HG03139 (cell line): ENCODE measurements around the gene POGLUT3.

ENCODE experiments used
- ATAC-seq: cut with Tn5 transposase; IDR thresholded peaks from one replicate; pipeline ENCODE4 v1.9.1; 2021; ENCODE audit not compliant: unreplicated experiment

The POGLUT3 gene

DNA sequence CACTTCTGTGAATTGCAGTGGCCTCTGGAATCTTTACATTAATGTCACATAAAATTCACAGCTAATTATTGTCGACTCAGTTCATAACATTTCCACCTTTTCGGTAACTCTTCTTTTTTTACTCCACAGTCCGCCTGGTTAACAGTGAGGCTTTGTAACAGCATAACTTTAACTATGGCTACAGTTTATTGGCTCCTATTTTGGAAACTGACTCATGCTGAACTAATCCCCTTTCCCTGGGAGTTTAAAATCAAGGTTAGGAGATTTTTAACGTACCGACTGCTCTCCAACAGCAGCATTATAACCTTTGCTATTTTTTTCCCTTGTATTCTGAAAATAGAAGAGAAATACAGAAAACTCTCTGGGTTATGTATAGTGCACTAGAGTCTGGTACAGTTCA, 3.2 kb upstream of the POGLUT3 start:
- no peak for ATAC-seq

DNA sequence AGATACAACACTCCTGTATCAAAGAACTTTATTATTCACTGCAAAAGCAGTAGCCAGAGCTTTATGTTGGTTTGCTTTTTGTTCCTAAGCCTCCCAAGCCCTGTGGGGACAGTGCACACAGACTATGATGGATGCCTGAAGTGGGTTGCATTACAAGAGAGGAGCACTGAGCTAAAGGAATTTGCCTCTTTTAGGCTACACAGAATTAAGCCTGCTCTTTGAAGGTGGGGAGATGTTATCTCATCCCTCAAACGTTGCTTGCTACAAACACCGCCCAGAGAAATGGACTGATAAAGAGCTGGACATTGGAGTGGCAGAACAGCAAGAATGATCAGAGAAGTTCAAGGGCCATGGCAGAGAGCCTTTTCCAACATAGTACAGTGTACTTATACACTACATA, 2.5 kb upstream of the POGLUT3 start:
- no peak for ATAC-seq

DNA sequence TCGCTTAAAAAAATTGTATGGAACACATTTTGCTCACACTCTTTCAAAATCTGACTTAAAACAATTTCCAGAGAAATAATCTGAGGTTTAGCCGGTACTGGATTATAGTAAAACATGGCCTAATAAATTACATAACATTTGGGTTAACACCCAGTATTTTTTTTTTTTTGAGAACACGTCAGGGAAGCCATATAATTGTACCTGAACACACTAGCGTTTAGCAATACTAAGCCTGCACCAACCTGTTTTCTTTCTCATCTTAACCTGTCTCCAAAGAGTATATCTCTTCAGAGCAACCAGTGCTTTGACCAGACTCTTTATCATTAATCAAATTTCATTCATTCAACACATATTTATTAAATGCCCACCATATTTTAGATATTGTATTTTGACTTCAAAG, 2.0 kb upstream of the POGLUT3 start:
- ATAC-seq, result no peak

DNA sequence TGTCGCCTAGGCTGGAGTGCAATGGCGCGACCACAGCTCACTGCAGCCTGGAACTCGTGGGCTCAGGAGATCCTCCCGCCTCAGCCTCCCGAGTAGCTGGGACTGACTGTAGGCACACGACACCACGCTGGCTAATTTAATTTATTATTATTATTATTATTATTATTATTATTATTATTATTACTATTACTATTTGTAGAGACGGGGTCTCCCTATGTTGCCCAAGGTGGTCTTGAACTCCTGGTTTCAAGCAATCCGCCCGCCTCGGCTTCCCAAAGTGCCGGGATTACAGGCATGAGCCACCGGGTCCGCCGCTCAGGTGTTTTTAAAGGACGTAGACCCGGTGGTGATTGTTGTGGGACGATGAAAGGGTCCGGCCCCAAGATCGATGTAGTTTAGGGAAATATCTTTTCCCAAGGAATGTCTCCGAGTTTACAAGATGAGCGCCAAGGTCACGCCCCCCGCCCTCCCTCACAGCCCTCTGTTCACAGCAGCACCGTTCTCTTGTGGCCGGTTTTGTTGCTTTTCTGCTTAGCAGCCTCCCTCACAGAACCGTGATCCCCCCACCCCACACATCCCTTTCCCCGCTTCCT, 728 bp upstream of the POGLUT3 start:
- ATAC-seq, result no peak

DNA sequence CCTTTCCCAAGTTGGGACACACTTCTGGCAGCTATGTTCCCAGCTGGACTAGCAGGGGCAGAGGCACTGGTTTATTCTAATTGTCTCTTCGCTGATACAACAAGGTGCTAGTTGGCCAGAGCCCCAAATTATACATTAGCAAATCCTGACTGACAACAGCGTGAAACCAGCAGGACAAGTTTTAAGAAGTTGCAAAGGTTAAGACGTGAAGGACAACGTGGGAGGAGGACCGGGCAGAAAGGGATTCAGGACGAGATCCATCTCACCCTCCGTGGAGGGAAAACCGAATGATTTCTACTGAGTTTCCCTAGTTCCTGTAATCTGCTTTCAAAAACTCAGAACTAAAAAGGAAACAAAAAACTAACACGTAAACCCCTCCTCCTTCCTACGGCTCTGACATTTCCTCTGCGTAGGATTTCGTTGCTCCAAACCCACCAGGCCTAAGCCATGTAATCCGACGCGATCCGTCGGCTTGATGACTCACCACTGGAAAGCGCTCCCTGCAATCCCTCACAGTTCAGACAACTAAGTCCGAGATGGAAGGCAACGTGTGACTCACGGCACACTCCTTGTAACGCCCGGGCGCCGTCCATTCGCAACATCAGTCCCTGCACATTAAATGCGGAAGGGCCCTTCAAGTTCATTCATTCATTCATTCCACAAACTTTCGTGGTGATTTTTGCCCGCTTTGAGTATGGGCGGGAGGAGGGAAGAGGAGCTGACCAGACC, 703 bp downstream of the POGLUT3 start:
- peak; percentile 46 for ATAC-seq

DNA sequence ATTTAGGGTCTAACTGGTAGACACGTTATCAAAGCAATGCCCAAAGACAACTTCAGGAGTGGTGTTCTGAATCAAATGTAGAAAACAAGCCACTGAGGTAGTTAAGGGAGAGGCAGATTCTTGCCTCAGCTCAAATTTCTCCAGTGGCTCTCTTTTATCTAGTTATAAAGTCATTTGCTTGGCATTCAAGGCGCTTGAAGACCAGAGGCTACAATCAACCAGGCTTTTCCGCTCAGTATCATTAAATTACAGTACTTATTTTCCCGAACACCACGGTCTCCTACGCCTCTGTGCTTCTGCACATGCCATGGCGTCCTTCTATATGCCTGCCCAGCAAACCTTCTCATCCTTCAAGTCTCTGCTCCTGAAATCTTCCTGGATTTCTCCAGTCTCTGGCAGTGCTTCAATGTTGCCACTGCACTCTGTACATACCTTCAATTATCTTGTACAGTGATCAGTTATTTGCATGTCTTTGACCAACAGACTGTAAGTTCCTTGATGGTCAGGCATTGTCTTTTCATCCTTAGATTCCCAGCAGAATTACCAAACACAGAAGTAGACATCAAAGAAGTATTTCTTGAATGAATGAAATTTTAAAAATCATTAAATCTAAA, 1.4 kb downstream of the POGLUT3 start:
- no peak for ATAC-seq

DNA sequence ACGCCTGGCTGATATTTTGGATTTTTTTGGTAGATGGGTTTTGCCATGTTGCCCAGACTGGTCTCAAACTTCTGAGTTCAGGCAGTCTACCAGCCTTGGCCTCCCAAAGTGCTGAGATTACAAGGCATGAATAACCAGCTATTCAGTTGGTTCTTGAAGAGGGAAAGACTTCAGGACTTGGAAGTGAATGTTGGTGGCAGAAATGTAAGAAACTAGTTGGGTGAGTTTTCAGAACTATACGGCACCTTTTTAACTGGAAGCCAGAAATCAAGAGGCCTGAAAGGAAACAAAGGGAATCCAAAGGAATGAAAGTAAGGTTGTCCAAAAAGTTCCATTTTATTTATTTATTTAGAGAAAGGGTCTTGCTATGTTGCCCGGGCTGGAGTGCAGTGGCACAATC, 2.9 kb downstream of the POGLUT3 start:
- ATAC-seq, result no peak

DNA sequence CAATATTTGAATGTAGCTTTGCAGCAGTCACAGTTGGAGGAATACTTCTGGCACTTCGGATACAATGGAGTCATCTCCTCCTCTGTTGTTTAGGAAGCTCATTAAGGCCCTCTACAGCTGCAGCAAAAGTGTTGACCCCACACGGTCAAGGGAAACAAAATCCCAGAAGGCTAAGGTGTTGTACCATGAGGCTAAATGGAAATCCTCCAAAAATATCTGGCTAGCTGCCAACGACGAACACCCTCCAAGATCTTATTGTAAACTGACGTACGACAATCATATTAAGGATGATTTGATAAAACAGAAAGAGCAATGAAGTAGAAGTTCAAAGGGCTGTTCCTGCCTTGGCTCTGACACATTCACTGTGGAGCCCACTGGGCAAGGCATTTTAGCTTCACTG, 4.0 kb downstream of the POGLUT3 start:
- no peak for ATAC-seq

DNA sequence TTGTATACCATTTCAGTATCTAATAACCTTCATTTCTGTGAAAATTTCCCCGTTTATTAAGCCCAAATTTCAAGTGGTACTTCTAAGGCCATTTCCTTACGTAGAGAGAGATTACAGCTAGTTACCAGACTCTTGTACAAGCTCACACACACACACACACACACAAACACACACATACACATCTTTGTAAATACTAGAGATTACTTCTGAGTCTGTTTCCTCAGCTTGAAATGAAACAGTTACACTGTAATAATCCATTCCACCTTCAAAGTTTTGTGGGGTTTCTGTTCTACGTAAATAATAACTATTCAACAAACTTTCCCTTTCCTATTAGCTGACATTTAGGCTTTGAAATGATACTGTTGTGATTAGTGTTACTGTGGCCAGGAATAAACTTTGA, 6.2 kb downstream of the POGLUT3 start:
- no peak for ATAC-seq

DNA sequence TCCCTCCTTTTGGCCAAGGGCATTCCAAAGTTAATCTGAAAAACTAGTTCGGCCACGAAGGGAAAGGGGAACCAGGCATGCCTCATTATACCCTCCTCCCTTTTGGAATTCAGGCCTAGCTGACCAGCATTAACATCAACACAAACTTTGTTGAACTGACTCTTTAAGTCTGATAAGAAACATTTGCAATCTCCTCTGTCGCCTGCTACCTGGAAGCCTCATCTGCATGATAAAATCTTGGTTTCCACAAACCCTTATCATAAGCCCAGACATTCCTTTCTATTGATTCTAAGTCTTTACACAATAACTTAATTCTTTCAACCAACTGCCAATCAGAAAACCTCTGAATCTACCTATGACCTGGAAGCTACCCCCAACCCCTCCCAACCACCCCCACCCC, 11.4 kb downstream of the POGLUT3 start:
- ATAC-seq, result no peak

DNA sequence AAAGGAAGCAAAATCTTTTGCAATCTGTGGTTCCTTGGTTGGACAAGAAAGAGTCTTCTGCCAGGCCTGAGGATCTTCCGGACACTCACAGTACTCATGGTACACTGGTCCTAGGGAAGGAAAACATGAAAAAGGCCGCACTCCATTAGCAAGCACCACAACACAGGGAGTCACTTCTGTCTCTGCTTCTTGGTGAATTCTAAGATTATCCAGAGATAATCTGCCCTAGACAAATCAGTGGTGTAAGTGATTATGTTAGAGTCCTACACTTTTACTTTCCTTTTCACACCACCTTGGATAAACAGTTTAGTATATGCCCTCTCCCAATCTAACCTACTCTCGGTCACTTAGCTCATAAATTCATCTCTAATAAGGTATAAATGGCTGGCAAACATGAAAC, 11.9 kb downstream of the POGLUT3 start:
- no peak for ATAC-seq

DNA sequence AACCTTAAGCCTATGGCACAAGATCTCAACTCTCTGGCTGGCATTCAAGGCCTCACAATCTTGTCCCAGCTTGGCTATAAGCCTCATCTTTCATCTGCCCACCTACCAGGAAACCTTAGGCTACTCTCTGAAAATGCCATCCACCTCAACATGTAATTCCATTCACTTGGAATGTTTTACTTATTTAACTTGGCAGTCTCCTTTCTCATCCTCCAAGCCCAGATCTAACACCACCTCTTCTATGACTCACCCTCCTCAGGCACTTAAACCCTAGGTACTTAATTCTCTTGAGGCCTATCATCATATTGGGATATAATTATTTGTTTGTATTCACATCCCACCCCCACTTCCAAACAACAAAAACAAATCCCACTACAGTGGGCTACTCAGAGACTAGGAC, 15.0 kb downstream of the POGLUT3 start:
- ATAC-seq, result no peak

DNA sequence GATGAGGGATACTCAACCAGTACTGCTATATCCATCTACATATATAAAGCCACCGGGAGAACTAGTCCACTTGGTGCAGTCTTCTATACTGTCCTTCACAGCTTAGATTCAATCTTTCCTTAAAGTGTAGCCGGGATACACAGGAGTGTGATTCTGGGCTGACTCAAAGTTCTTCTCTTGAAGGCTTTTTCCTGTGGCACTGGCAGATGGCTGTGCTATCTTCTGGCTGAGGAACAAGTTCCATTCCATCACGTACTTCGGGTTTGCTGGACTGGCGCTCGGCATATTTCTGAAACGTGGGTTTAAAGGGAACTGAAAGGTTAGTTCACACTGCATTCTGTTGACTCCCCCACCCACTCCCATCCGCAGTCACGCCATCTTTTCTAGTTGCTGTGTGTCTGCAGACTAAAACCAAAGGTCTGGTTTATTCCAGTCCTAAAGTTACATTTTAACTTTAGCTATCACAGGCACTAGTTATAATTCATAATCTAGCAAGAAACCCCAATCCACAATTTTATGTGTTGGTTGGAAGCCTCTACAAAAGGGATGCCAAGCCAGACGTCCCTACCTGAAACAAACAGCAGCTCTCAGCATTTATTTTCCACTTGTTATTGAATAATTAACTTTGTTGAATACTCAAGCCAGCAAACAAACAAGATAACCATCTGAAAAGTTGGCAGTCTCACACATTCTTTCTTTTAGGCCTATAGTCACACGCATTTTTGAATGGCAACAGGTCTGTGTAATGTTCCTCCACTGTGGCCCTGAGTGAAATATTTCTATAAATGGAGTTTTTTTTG, 23.3 kb downstream of the POGLUT3 start:
- no peak for ATAC-seq

DNA sequence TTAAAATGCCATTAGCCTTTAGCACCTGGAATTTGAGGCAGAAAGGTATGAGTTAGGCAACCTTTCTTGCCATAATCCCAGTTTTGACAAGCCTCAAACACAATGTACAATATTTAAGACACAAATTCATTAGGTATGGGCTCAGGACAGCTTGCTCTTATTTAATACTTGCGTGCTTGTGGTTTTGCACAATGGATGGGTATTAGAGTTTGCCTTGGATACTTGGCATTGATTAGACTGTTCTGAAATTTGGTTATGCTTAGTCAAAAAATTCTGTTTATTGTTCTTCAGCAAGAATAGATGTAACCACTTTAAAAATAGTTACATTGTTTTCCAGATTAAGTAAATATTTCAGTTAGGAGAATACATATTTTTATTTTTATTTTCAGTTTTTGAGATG, 25.5 kb downstream of the POGLUT3 start:
- ATAC-seq, result no peak

DNA sequence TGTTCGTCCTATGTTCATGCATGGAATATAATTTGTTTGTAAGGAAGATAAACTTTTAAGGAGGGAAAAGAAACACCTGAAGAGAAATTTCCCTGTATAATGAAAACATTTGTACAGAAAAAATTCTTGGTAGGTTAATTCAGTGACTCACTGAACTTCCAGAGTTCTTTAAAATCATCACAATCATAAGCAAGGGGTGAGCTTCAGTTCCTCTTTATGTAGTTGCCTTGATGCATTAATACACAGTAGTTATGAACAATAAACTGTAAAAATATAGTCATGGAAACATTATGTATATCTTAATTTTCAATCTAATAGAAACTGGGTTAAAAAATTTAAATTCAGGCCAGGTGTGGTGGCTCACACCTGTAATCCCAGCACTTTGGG, 29.7 kb downstream of the POGLUT3 start:
- no peak for ATAC-seq

DNA sequence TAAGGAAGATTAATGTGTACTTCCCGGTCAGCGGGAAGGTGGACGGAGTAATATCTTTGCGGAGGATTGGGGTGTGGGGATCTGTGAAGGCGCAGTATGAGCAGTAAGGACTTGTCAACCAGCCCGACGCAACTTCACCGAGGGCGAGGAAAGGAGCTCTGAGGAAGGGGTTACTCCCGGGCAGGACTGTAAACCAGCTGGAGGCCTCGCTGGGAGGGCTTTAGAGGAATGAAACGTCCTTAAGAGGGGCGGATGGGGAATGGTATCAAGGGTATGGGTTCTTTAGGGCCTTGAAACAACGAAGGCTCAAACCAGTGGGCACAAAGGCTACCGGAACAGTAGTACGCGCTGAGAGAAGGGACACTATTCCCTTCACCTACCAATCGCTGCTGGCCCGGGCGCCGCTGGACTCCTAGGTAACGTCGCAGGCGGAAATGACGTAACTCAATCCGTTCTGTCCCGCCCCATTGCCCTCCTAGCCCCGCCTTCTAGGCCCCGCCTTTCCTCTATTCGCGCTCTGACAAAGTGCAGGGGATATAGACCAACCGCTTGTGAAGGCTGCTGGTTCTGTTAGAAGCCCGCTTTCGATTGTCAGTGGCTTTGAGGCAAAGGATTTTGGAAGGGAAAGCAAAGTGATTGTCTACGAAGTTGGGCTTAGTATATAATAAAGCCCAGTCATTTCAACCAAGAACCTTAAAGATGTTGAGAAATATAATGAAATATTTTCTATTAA, 30.9 kb downstream of the POGLUT3 start, which contains the start of gene C11orf65:
Gene C11orf65, minus strand, starts transcription at position 439 of the 733 bp plus-strand sequence. CDS start 5,970 bp downstream, outside the sequence.
- ATAC-seq, result peak; percentile 98

DNA sequence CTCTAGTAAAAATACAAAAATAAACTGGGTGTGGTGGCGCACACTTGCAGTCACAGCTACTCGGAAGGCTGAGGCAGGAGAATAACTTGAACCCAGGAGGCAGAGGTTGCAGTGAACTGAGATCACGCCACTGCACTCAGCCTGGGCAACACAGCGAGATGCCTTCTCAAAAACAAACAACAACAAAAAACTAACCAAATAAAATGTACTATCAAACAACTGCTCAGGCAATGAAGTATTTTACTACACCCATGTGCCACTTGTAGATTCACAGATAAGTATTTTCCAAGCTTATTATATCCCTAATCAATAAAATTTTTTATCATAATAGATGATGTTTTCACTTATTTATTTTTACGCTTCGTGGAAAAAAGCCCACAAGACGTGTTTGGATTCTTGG, 31.8 kb downstream of the POGLUT3 start:
- ATAC-seq, result no peak

DNA sequence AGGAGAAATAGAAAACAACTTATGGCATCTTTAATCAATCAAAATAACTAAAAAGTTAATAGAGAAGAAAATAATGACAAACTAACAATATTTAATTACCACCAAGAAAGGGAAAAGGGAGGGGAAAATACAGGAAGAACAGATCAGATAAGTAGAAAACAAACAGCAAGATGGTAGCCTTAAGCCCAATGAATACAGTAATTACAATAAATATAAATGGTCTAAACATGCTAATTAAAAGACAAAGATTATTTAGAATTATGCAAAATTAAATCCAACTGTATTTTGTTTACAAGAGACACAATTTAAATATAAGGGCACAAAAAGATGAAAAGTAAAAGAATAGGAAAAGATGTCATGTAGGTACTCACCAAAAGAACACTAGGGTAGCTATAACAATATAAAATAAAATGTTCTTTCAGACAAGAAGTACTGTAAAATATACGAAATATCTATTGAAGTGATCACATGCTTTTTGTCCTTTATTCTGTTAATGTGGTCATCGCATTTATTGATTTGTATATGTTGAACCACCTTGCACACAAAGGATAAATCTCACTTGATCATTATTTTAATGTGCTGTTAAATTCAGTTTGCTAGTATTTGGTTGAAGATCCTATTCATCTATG, 44.9 kb downstream of the POGLUT3 start:
- no peak for ATAC-seq
